H1 (cell line): ENCODE data around the gene BHMT. TPM values are rescaled to one million over a fixed set of nuclear protein-coding genes. Genes with fewer than 3 reads are reported as not detected.

ENCODE experiments used
- CTCF ChIA-PET: fragments of 300-600 bp; sonication (Branson Sonifier 250); formaldehyde crosslinking; loops from one replicate; lab custom pipeline; 2021; ENCODE audit not compliant: partially characterized antibody; lab: Charles Lee
- POLR2A ChIA-PET: fragments of 300-600 bp; sonication (Branson Sonifier 250); formaldehyde crosslinking; loops from one replicate; lab custom pipeline; 2021; ENCODE audit warnings: inconsistent platforms; ENCODE audit not compliant: partially characterized antibody; lab: Charles Lee
- DNase-seq, 2 experiments: peaks; one replicate each; pipeline versions ENCODE4 v3.0.0 to v3.0.0-alpha.2; 2010 to 2022; ENCODE audit warnings: low spot score in 2 of 2, low read depth in 1 of 2, mixed read lengths in 1 of 2
- FAIRE-seq: peaks from 2 replicates; lab custom pipeline; 2011; peaks lifted over from hg19 to GRCh38; lab: Jason Lieb, UNC
- H2AFZ ChIP-seq: 2 replicates; pipeline ENCODE4 v1.8.1; 2012; ENCODE audit warnings: low read length, inconsistent platforms
- H2AK5ac ChIP-seq: 2 replicates; pipeline ENCODE4 v1.6.1; 2013; ENCODE audit warnings: low read depth, low read length
- H2BK120ac ChIP-seq: replicated peaks from 2 replicates; pipeline ENCODE3; 2013; ENCODE audit warnings: low read depth, low read length, inconsistent platforms
- H2BK12ac ChIP-seq: 2 replicates; pipeline ENCODE4 v1.6.1; 2013; ENCODE audit warnings: low read depth, low read length
- H2BK15ac ChIP-seq: 2 replicates; pipeline ENCODE4 v1.6.1; 2013; ENCODE audit warnings: low read length
- H2BK20ac ChIP-seq: 2 replicates; pipeline ENCODE4 v1.6.1; 2013; ENCODE audit warnings: low read length
- H2BK5ac ChIP-seq: 2 replicates; pipeline ENCODE4 v1.6.1; 2013; ENCODE audit warnings: low read depth, low read length
- H3K14ac ChIP-seq: 2 replicates; pipeline ENCODE4 v1.6.1; 2013; ENCODE audit warnings: inconsistent platforms; ENCODE audit not compliant: insufficient read length
- H3K18ac ChIP-seq: 2 replicates; pipeline ENCODE4 v1.6.1; 2013; ENCODE audit warnings: low read length; ENCODE audit errors: extremely low read depth
- H3K23ac ChIP-seq: 2 replicates; pipeline ENCODE4 v1.6.1; 2013; ENCODE audit warnings: inconsistent platforms; ENCODE audit not compliant: insufficient read length
- H3K23me2 ChIP-seq: 2 replicates; pipeline ENCODE4 v1.6.1; 2013; ENCODE audit warnings: low read depth, low read length
- H3K27ac ChIP-seq: 2 replicates; pipeline ENCODE4 v1.6.1; 2011; ENCODE audit warnings: low read depth, low read length, inconsistent platforms
- H3K27me3 ChIP-seq, 4 experiments: replicated peaks in 1 of 4; 1 replicate in 1 of 4; 2 replicates in 3 of 4; pipeline versions ENCODE4 v1.6.1 to v1.8.1; 2011 to 2013; ENCODE audit warnings: low read length in 3 of 4, mild to moderate bottlenecking in 3 of 4, inconsistent platforms in 2 of 4, mixed read lengths in 2 of 4, moderate library complexity in 1 of 4; ENCODE audit not compliant: control insufficient read depth in 3 of 4, insufficient read depth in 3 of 4; ENCODE audit errors: extremely low read depth in 1 of 4
- H3K36me3 ChIP-seq, 4 experiments: 2 replicates each; pipeline versions ENCODE4 v1.6.1 to v1.8.1; 2011 to 2013; ENCODE audit warnings: mild to moderate bottlenecking in 4 of 4, low read length in 3 of 4, moderate library complexity in 2 of 4, control low read depth in 1 of 4, inconsistent platforms in 1 of 4; ENCODE audit not compliant: insufficient read depth in 4 of 4, control insufficient read depth in 2 of 4
- H3K4ac ChIP-seq: replicated peaks from 2 replicates; pipeline ENCODE3; 2013; ENCODE audit warnings: low read length, low read depth, mixed read lengths, inconsistent platforms; ENCODE audit not compliant: insufficient read length
- H3K4me1 ChIP-seq, 4 experiments: replicated peaks in 1 of 4; 1 replicate in 1 of 4; 2 replicates in 3 of 4; pipeline versions ENCODE4 v1.6.1 to v1.8.1; 2011 to 2013; ENCODE audit warnings: low read length in 3 of 4, inconsistent platforms in 2 of 4, mixed read lengths in 1 of 4; ENCODE audit not compliant: insufficient read depth in 4 of 4, control insufficient read depth in 3 of 4
- H3K4me2 ChIP-seq, 2 experiments: 2 replicates each; pipeline versions ENCODE4 v1.6.1 to v1.8.1; 2011 to 2013; ENCODE audit warnings: low read depth in 2 of 2, low read length in 2 of 2, control low read depth in 1 of 2, inconsistent platforms in 1 of 2, mild to moderate bottlenecking in 1 of 2; ENCODE audit not compliant: insufficient read depth in 1 of 2
- H3K4me3 ChIP-seq, 4 experiments: fragments of 200-600, 300-600 bp in 1 of 4; sonication (generic), shearing (Covaris generic), sonication (Bioruptor Twin) in 1 of 4; 2 replicates each; pipeline versions ENCODE4 v1.5.1 to v1.8.1; 2011 to 2016; ENCODE audit warnings: low read length in 4 of 4, low read depth in 3 of 4, control low read depth in 2 of 4, inconsistent platforms in 2 of 4, mild to moderate bottlenecking in 2 of 4, mixed read lengths in 1 of 4, moderate library complexity in 1 of 4; ENCODE audit not compliant: insufficient read depth in 2 of 4; ENCODE audit errors: extremely low read depth in 1 of 4
- H3K56ac ChIP-seq: replicated peaks from 2 replicates; pipeline ENCODE3; 2013; ENCODE audit warnings: low read depth, mild to moderate bottlenecking, mixed read lengths, low read length, inconsistent platforms; ENCODE audit not compliant: insufficient read length
- H3K79me1 ChIP-seq: 2 replicates; pipeline ENCODE4 v1.6.1; 2013; ENCODE audit warnings: low read depth, low read length, control low read depth
- H3K79me2 ChIP-seq, 2 experiments: 2 replicates each; pipeline versions ENCODE4 v1.6.1 to v1.8.1; 2012 to 2013; ENCODE audit warnings: low read length in 2 of 2, mild to moderate bottlenecking in 2 of 2, inconsistent platforms in 1 of 2; ENCODE audit not compliant: insufficient read depth in 2 of 2, control insufficient read depth in 1 of 2
- H3K9ac ChIP-seq, 4 experiments: replicated peaks in 1 of 4; 1 replicate in 1 of 4; 2 replicates in 3 of 4; pipeline versions ENCODE4 v1.6.1 to v1.8.1; 2011 to 2013; ENCODE audit warnings: low read depth in 3 of 4, low read length in 3 of 4, control low read depth in 2 of 4, mild to moderate bottlenecking in 2 of 4, moderate library complexity in 2 of 4, inconsistent platforms in 1 of 4; ENCODE audit errors: extremely low read depth in 1 of 4
- H3K9me3 ChIP-seq, 2 experiments: 2 replicates each; pipeline versions ENCODE4 v1.6.1 to v1.8.1; 2012 to 2013; ENCODE audit warnings: mild to moderate bottlenecking in 2 of 2, moderate library complexity in 2 of 2, control low read depth in 1 of 2, inconsistent platforms in 1 of 2, low read depth in 1 of 2, low read length in 1 of 2, mixed read lengths in 1 of 2; ENCODE audit not compliant: insufficient read depth in 2 of 2
- H4K20me1 ChIP-seq, 2 experiments: replicated peaks in 1 of 2; 2 replicates each; pipeline versions ENCODE3 to v1.8.1; 2011 to 2013; ENCODE audit warnings: inconsistent platforms in 2 of 2, low read length in 2 of 2, mild to moderate bottlenecking in 1 of 2; ENCODE audit not compliant: insufficient read depth in 2 of 2, control insufficient read depth in 1 of 2
- H4K5ac ChIP-seq: 2 replicates; pipeline ENCODE4 v1.6.1; 2013; ENCODE audit warnings: low read length, low read depth, mixed read lengths, inconsistent platforms; ENCODE audit not compliant: insufficient read length
- H4K8ac ChIP-seq: 2 replicates; pipeline ENCODE4 v1.8.0; 2013; ENCODE audit warnings: mild to moderate bottlenecking, moderate library complexity, low read length, inconsistent platforms; ENCODE audit not compliant: insufficient read depth; ENCODE audit errors: extremely low read depth
- H4K91ac ChIP-seq: replicated peaks from 2 replicates; pipeline ENCODE3; 2013; ENCODE audit warnings: low read length, mixed read lengths, inconsistent platforms; ENCODE audit not compliant: insufficient read length
- ATF2 ChIP-seq: IDR thresholded peaks from 2 replicates; pipeline ENCODE4 v1.6.1; 2012; ENCODE audit warnings: low read length, inconsistent platforms
- BCL11A ChIP-seq, 2 experiments: IDR thresholded peaks; one replicate each; pipeline ENCODE4 v1.6.1; 2011; ENCODE audit warnings: low read depth in 2 of 2, low read length in 2 of 2, mild to moderate bottlenecking in 2 of 2
- CEBPB ChIP-seq: IDR thresholded peaks from 2 replicates; pipeline ENCODE4 v1.6.1; 2012; ENCODE audit warnings: low read depth, low read length
- CTBP2 ChIP-seq: IDR thresholded peaks from 2 replicates; pipeline ENCODE4 v1.7.0; 2011; ENCODE audit warnings: borderline replicate concordance, mild to moderate bottlenecking, moderate library complexity, mixed read lengths, low read length; ENCODE audit not compliant: insufficient read depth, insufficient read length
- JUND ChIP-seq: IDR thresholded peaks from 2 replicates; pipeline ENCODE4 v1.6.1; 2011; ENCODE audit warnings: mild to moderate bottlenecking, improper control_type of control experiment, low read length
- PHF8 ChIP-seq: fragments of 200-600 bp; sonication (generic); conservative IDR thresholded peaks from 2 replicates; pipeline ENCODE4 v1.7.1; 2012; ENCODE audit warnings: low read depth, mild to moderate bottlenecking, inconsistent platforms, low read length, moderate library complexity
- RBBP5 ChIP-seq: IDR thresholded peaks from 2 replicates; pipeline ENCODE4 v1.7.1; 2012; ENCODE audit warnings: low read depth, mild to moderate bottlenecking, inconsistent platforms, low read length, moderate library complexity, borderline replicate concordance
- RNF2 ChIP-seq: fragments of 200-900, 300-1000 bp; sonication (generic); IDR thresholded peaks from 2 replicates; pipeline ENCODE4 v1.7.1; 2016; ENCODE audit warnings: borderline replicate concordance, low read depth, mild to moderate bottlenecking, antibody characterized with exemption, low read length; ENCODE audit not compliant: poor library complexity, severe bottlenecking; ENCODE audit errors: missing control alignments
- TBP ChIP-seq: IDR thresholded peaks from 2 replicates; pipeline ENCODE4 v1.6.1; 2011; ENCODE audit warnings: low read depth, low read length, improper control_type of control experiment
- YY1 ChIP-seq: IDR thresholded peaks from 2 replicates; pipeline ENCODE4 v1.6.1; 2011; ENCODE audit warnings: low read depth, mild to moderate bottlenecking, low read length
- ZNF274 ChIP-seq: IDR thresholded peaks from 2 replicates; pipeline ENCODE4 v1.7.0; 2012; ENCODE audit warnings: low read length, borderline replicate concordance; ENCODE audit errors: extremely low read depth
- WGBS, 2 experiments: shearing (Covaris generic) in 1 of 2; methylation state at CpG; one replicate each; pipeline versions ENCODE4 v1.1.6 to v1.1.7; 2013 to 2015; ENCODE audit warnings: low lambda C conversion rate in 2 of 2, mixed read lengths in 2 of 2, inconsistent platforms in 1 of 2, low coverage in 1 of 2, missing lambda C conversion rate in 1 of 2; ENCODE audit not compliant: insufficient replicate concordance in 2 of 2, insufficient coverage in 1 of 2, insufficient read length in 1 of 2; ENCODE audit errors: extremely low coverage in 1 of 2, missing lambda C conversion rate in 1 of 2; 5-methylcytosine and 5-hydroxymethylcytosine counted together
- polyA plus RNA-seq, 7 experiments: library from polyadenylated mRNA; depleted of rRNA in 3 of 7; stranded (reverse) in 5 of 7; unstranded in 2 of 7; fragments of >200 nt in 5 of 7; fragments of 200-250 nt in 2 of 7; gene quantifications; 1 replicate in 5 of 7; 2 replicates in 1 of 7; 4 replicates in 1 of 7; pipeline versions ENCODE4 v1.2.1 to v1.2.3, GENCODE V29; 2011 to 2013; ENCODE audit warnings: missing spikeins in 2 of 7, mixed read lengths in 2 of 7
- total RNA-seq: library from RNA; stranded (reverse); fragmentation: NEBNext Ultra II Directional; extraction: Animal tissue kit (Norgen Biotek cat#: 25700); gene quantifications from 2 replicates; pipeline ENCODE4 v1.2.1, GENCODE V29; 2021

Gene BHMT
- total and polyA plus RNA-seq, 2 of the 8 experiments (the other 6 are each of a cell fraction or from before 2014, with no cell fraction given) = 0.54 to 1.6 TPM

GRCh38 chr5:79108086-79108485 lies 3.5 kb upstream of the BHMT start:
- Histone ChIP-seq H2AFZ (no peak overlapping the region), H2AK5ac (no peak overlapping the region), H2BK120ac (no peak overlapping the region), H3K79me2 (no peaks in the 10 kb centered on the region), H2BK15ac (no peak overlapping the region), H2BK12ac (no peak overlapping the region), H3K4me2 (no peak overlapping the region), H3K4me3 (no peak overlapping the region), H3K23ac (no peak overlapping the region), H3K36me3 (no peaks in the 10 kb centered on the region), H4K8ac (no peak overlapping the region), H3K23me2 (peaks cover 11% of the 10 kb centered on the region; the same call in 1 of the 2 replicates), H3K18ac (no peak overlapping the region), H3K27me3 (peaks cover 15 to 23% (median 21%) of the 10 kb centered on the region in 4 experiments), H4K20me1 (peaks cover 0 to 3% of the 10 kb centered on the region in 2 experiments), H3K14ac (no peak overlapping the region), H4K5ac (no peak overlapping the region), H3K9ac (no peak overlapping the region), H3K79me1 (no peaks in the 10 kb centered on the region), H2BK20ac (no peak overlapping the region), H3K27ac (no peak overlapping the region), H4K91ac (no peak overlapping the region), H3K4me1 (no peaks in the 10 kb centered on the region), H3K56ac (no peak overlapping the region), H3K4ac (no peak overlapping the region), H2BK5ac (no peak overlapping the region), H3K9me3 (no peaks in the 10 kb centered on the region)
- DNase-seq (no peak), FAIRE-seq (no peak)
- WGBS, 2 experiments = 87% methylated on average over 3 of the region's 3 CpGs; no CpG with 5 or more reads in 1 of the 2 experiments
- ChIA-PET CTCF (interaction anchor here (1.9 to 7.0 kb wide), 5 partner anchors 25 to 208 kb away, joined by 5 to 49 read pairs (median 20); no protein-coding TSS in a partner anchor), POLR2A (no interaction called here)
- no peak for TF ChIP-seq JUND
- TF ChIP-seq RNF2 = no peak
- TF ChIP-seq YY1 = no peak
- no peak for TF ChIP-seq ATF2
- TF ChIP-seq CEBPB = no peak
- TF ChIP-seq CTBP2 = no peak
- no peak for TF ChIP-seq BCL11A (IDR thresholded peaks at IDR 0.05; ENCODE audit: low read depth in 2 of 2, low read length in 2 of 2)
- no peak for TF ChIP-seq RBBP5
- no peak for TF ChIP-seq TBP
- TF ChIP-seq PHF8 = no peak
- TF ChIP-seq ZNF274 = no peak
